ENCODE data around the gene TBC1D2. TPM values are rescaled to one million over a fixed set of nuclear protein-coding genes. Genes with fewer than 3 reads are reported as not detected.

Gene TBC1D2
- total and polyA plus RNA-seq, 2 of the 13 experiments (the other 11 are each of a cell fraction or from before 2014, with no cell fraction given) = 2.0 to 2.8 TPM

- TF ChIP-seq ZNF383 (CRISPR knock-in tag; IDR thresholded peaks at IDR 0.05; ENCODE audit: borderline replicate concordance) (no peak), MIXL1 (CRISPR knock-in tag; IDR thresholded peaks at IDR 0.05) (0 out of 2 replicates have a peak, but pooled peaks have one; percentile 22), EEA1 (CRISPR knock-in tag; IDR thresholded peaks at IDR 0.05; ENCODE audit: borderline replicate concordance) (no peak), ZNF441 (CRISPR knock-in tag; IDR thresholded peaks at IDR 0.05; ENCODE audit: borderline replicate concordance) (no peak), ZNF629 (CRISPR knock-in tag; conservative IDR thresholded peaks at IDR 0.05) (no peak), EHMT2 (IDR thresholded peaks at IDR 0.05; ENCODE audit: borderline replicate concordance, low read depth, low read length) (no peak), TFAP4 (IDR thresholded peaks at IDR 0.05; ENCODE audit: borderline replicate concordance, low read depth) (peak; percentile 81; the same call in 1 of the 2 replicates), RBAK (CRISPR knock-in tag; IDR thresholded peaks at IDR 0.05) (no peak), MAFK (conservative IDR thresholded peaks at IDR 0.05 in 1 of 2, IDR thresholded peaks at IDR 0.05 in 1 of 2; ENCODE audit: low read length in 2 of 2) (no peak), RXRB (CRISPR knock-in tag; IDR thresholded peaks at IDR 0.05; ENCODE audit: borderline replicate concordance) (peak; percentile 27), NR2F2 (IDR thresholded peaks at IDR 0.05; ENCODE audit: borderline replicate concordance, low read depth) (0 out of 2 replicates have a peak, but pooled peaks have one; percentile 25), HHEX (CRISPR knock-in tag; IDR thresholded peaks at IDR 0.05) (no peak), ZNF879 (CRISPR knock-in tag; IDR thresholded peaks at IDR 0.05) (no peak), E2F5 (CRISPR knock-in tag; conservative IDR thresholded peaks at IDR 0.05) (no peak), CERS6 (CRISPR knock-in tag; IDR thresholded peaks at IDR 0.05) (no peak), DZIP1 (CRISPR knock-in tag; IDR thresholded peaks at IDR 0.05) (no peak), ZNF33B (CRISPR knock-in tag; IDR thresholded peaks at IDR 0.05) (no peak), REL (CRISPR knock-in tag; conservative IDR thresholded peaks at IDR 0.05) (no peak), ZSCAN20 (CRISPR knock-in tag; IDR thresholded peaks at IDR 0.05; ENCODE audit: borderline replicate concordance) (no peak), HNF4G (IDR thresholded peaks at IDR 0.05; ENCODE audit: borderline replicate concordance, low read depth, low read length) (peak; percentile 58), HNF4G (CRISPR knock-in tag; IDR thresholded peaks at IDR 0.05; ENCODE audit: borderline replicate concordance, low read depth) (no peak), ZNF496 (CRISPR knock-in tag; IDR thresholded peaks at IDR 0.05; ENCODE audit: insufficient replicate concordance) (no peak), ESRRA (CRISPR knock-in tag; IDR thresholded peaks at IDR 0.05; ENCODE audit: low read depth) (no peak), DPF2 (CRISPR knock-in tag; IDR thresholded peaks at IDR 0.05; ENCODE audit: borderline replicate concordance, low read depth) (0 out of 2 replicates have a peak, but pooled peaks have one; percentile 26)
Measured at GRCh38 chr9:98228392-98229089, 26.9 kb downstream of the TBC1D2 start (continued).

All from HepG2 (cell line).